NB4 (cell line): ENCODE measurements around the gene BRD1.

Experiments
- POLR2A ChIP-seq: IDR thresholded peaks from 2 replicates; pipeline ENCODE4 v1.6.1; 2011; ENCODE audit warnings: mild to moderate bottlenecking; ENCODE audit not compliant: insufficient read length; ENCODE audit errors: extremely low read depth
- TF ChIP-seq, protein P1 (sequence below): IDR thresholded peaks from one replicate; pipeline ENCODE4 v1.5.1; 2012; ENCODE audit warnings: low read depth, low read length

- TF ChIP-seq, protein P1, sequence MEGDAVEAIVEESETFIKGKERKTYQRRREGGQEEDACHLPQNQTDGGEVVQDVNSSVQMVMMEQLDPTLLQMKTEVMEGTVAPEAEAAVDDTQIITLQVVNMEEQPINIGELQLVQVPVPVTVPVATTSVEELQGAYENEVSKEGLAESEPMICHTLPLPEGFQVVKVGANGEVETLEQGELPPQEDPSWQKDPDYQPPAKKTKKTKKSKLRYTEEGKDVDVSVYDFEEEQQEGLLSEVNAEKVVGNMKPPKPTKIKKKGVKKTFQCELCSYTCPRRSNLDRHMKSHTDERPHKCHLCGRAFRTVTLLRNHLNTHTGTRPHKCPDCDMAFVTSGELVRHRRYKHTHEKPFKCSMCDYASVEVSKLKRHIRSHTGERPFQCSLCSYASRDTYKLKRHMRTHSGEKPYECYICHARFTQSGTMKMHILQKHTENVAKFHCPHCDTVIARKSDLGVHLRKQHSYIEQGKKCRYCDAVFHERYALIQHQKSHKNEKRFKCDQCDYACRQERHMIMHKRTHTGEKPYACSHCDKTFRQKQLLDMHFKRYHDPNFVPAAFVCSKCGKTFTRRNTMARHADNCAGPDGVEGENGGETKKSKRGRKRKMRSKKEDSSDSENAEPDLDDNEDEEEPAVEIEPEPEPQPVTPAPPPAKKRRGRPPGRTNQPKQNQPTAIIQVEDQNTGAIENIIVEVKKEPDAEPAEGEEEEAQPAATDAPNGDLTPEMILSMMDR: no peak
- no peak for TF ChIP-seq POLR2A
Measured at GRCh38 chr22:49858827-49859226, 31.2 kb upstream of the BRD1 start.
